Upper lobe of left lung (tissue), 6 donors: ENCODE data around the gene NIM1K. TPM values are rescaled to one million over a fixed set of nuclear protein-coding genes. Genes with fewer than 3 reads are reported as not detected.
A peak's percentile ranks its signal among the peaks of the same experiment; 100 is the strongest.

ENCODE experiments used
- ATAC-seq, 2 donors: fragments of 200-7000 bp; cut with Tn5 transposase; one replicate each; pipeline ENCODE4 v1.9.1; 2022; ENCODE audit warnings: mild to moderate bottlenecking in 2 of 2, moderate library complexity in 2 of 2; ENCODE audit not compliant: low FRiP score in 2 of 2
- DNase-seq, 2 donors: peaks; one replicate each; pipeline ENCODE4 v3.0.0-alpha.2; 2019 to 2020
- H3K27ac ChIP-seq, 4 donors: fragments of 200-600 bp; sonication (generic); one replicate each; pipeline ENCODE4 v1.5.1; 2016 to 2019
- H3K27me3 ChIP-seq, 4 donors: fragments of 200-600 bp; sonication (generic); one replicate each; pipeline ENCODE4 v1.5.1; 2017 to 2019
- H3K36me3 ChIP-seq, 4 donors: fragments of 200-600 bp; sonication (generic); one replicate each; pipeline ENCODE4 v1.5.1; 2016 to 2019
- H3K4me1 ChIP-seq, 4 donors: fragments of 200-600 bp; sonication (generic); one replicate each; pipeline ENCODE4 v1.5.1; 2018 to 2019
- H3K4me3 ChIP-seq, 4 donors: fragments of 200-600 bp; sonication (generic); one replicate each; pipeline ENCODE4 v1.5.1; 2017 to 2019; ENCODE audit warnings: mild to moderate bottlenecking in 2 of 4, moderate library complexity in 1 of 4
- H3K9me3 ChIP-seq, 4 donors: fragments of 200-600 bp; sonication (generic); one replicate each; pipeline ENCODE4 v1.5.1; 2018 to 2019
- CTCF ChIP-seq, 6 experiments: fragments of 450-650 bp in 4 of 6; fragments of 200-600 bp in 2 of 6; sonication (generic) in 2 of 6; IDR thresholded peaks; one replicate each; pipeline ENCODE4 v1.5.1; 2016 to 2019; ENCODE audit warnings: antibody characterized with exemption in 6 of 6
- EP300 ChIP-seq, 4 donors: sonication (generic); formaldehyde crosslinking; IDR thresholded peaks; one replicate each; pipeline ENCODE4 v1.5.1; 2017; ENCODE audit warnings: antibody characterized with exemption in 4 of 4, control low read depth in 2 of 4
- POLR2A ChIP-seq, 4 donors: fragments of 450-650 bp; IDR thresholded peaks; one replicate each; pipeline ENCODE4 v1.5.1; 2016 to 2017; ENCODE audit warnings: antibody characterized with exemption in 4 of 4, mild to moderate bottlenecking in 2 of 4
- POLR2AphosphoS5 ChIP-seq, 2 donors: sonication (generic); formaldehyde crosslinking; IDR thresholded peaks; one replicate each; pipeline ENCODE4 v1.5.1; 2017; ENCODE audit warnings: antibody characterized with exemption in 2 of 2
- WGBS, 2 donors: methylation state at CpG; one replicate each; pipeline ENCODE4 v1.1.5; 2017 to 2018; 5-methylcytosine and 5-hydroxymethylcytosine counted together
- total RNA-seq, 6 donors: library from RNA; depleted of rRNA in 4 of 6; stranded (reverse); fragments of >200 nt in 4 of 6; gene quantifications; one replicate each; pipeline versions ENCODE4 v1.1.0 to v1.2.1, GENCODE V29; 2016 to 2021
- donor health status: DM: no; HTN: no; CAD: no; lungs with moderate emphysema.
- donor health status: DM: no; HTN: yes; CAD: no; lungs with severe emphysema.

NIM1K gene
- total RNA-seq, 6 donors from 2014 or later = 1.8 to 29.3 (median 4.6) TPM

GRCh38 chr5:43202380-43202779 is 10.4 kb downstream of the NIM1K start:
- H3K27ac ChIP-seq = no peak overlapping the region
- H3K27me3 ChIP-seq = no peaks in the 10 kb centered on the region
- H3K4me1 ChIP-seq = no peaks in the 10 kb centered on the region
- H3K9me3 ChIP-seq = no peaks in the 10 kb centered on the region
- no peak for TF ChIP-seq POLR2A (IDR thresholded peaks at IDR 0.05)
- no peak for TF ChIP-seq POLR2AphosphoS5 (IDR thresholded peaks at IDR 0.05)
- TF ChIP-seq CTCF (IDR thresholded peaks at IDR 0.05) = no peak
- no peak for TF ChIP-seq EP300 (IDR thresholded peaks at IDR 0.05)
- ATAC-seq (no peak), DNase-seq (no peak)
- no peaks in the 10 kb centered on the region for H3K36me3 ChIP-seq
- WGBS, 2 donors = 47 to 62% methylated on average over 5 of the region's 5 CpGs
- no peak overlapping the region for H3K4me3 ChIP-seq

GRCh38 chr5:43203373-43203772 is 11.3 kb downstream of the NIM1K start:
- DNase-seq (no peak), ATAC-seq (no peak)
- 74 to 82% methylated on average over 5 of the region's 5 CpGs for WGBS, 2 donors
- TF ChIP-seq CTCF (IDR thresholded peaks at IDR 0.05) (no peak), POLR2A (IDR thresholded peaks at IDR 0.05) (no peak), POLR2AphosphoS5 (IDR thresholded peaks at IDR 0.05) (no peak), EP300 (IDR thresholded peaks at IDR 0.05) (no peak)
- no peak overlapping the region for H3K4me3 ChIP-seq
- H3K27me3 ChIP-seq = no peaks in the 10 kb centered on the region
- H3K27ac ChIP-seq = no peak overlapping the region
- H3K36me3 ChIP-seq = no peaks in the 10 kb centered on the region
- H3K9me3 ChIP-seq = no peaks in the 10 kb centered on the region
- no peaks in the 10 kb centered on the region for H3K4me1 ChIP-seq

- ATAC-seq (no peak), DNase-seq (no peak)
- Histone ChIP-seq H3K36me3 (no peaks in the 10 kb centered on the region), H3K4me1 (no peaks in the 10 kb centered on the region), H3K9me3 (no peaks in the 10 kb centered on the region), H3K4me3 (no peak overlapping the region), H3K27ac (no peak overlapping the region), H3K27me3 (no peaks in the 10 kb centered on the region)
- WGBS, 2 donors = 69 to 84% methylated on average over 2 of the region's 2 CpGs
- TF ChIP-seq CTCF (IDR thresholded peaks at IDR 0.05) = no peak
- TF ChIP-seq POLR2A (IDR thresholded peaks at IDR 0.05) = no peak
- no peak for TF ChIP-seq POLR2AphosphoS5 (IDR thresholded peaks at IDR 0.05)
- no peak for TF ChIP-seq EP300 (IDR thresholded peaks at IDR 0.05)
Observed at GRCh38 chr5:43204958-43205357, 12.9 kb downstream of the NIM1K start.

GRCh38 chr5:43207601-43208000 is 15.6 kb downstream of the NIM1K start:
- Histone ChIP-seq H3K36me3 (no peaks in the 10 kb centered on the region), H3K4me3 (no peak overlapping the region), H3K27ac (no peak overlapping the region), H3K9me3 (no peaks in the 10 kb centered on the region), H3K4me1 (no peaks in the 10 kb centered on the region), H3K27me3 (no peaks in the 10 kb centered on the region)
- TF ChIP-seq POLR2A (IDR thresholded peaks at IDR 0.05) = no peak
- TF ChIP-seq POLR2AphosphoS5 (IDR thresholded peaks at IDR 0.05) = no peak
- TF ChIP-seq CTCF (IDR thresholded peaks at IDR 0.05) = no peak
- TF ChIP-seq EP300 (IDR thresholded peaks at IDR 0.05) = no peak
- 80 to 83% methylated on average over 4 of the region's 4 CpGs for WGBS, 2 donors
- ATAC-seq = no peak
- no peak for DNase-seq

- Histone ChIP-seq H3K27ac (peak overlapping the region in 3 of 4 donors; percentile 42 to 62 (median 57)), H3K9me3 (no peaks in the 10 kb centered on the region), H3K4me1 (no peaks in the 10 kb centered on the region), H3K27me3 (no peaks in the 10 kb centered on the region), H3K4me3 (no peak overlapping the region), H3K36me3 (no peaks in the 10 kb centered on the region)
- TF ChIP-seq EP300 (IDR thresholded peaks at IDR 0.05) (no peak), POLR2AphosphoS5 (IDR thresholded peaks at IDR 0.05) (no peak), POLR2A (IDR thresholded peaks at IDR 0.05) (no peak), CTCF (IDR thresholded peaks at IDR 0.05) (no peak)
- ATAC-seq (peak in 1 of 2 donors; percentile 43), DNase-seq (peak in 1 of 2 donors; percentile 27)
- 0 to 14% methylated on average over 1 of the region's 1 CpG for WGBS, 2 donors
Observed at GRCh38 chr5:43208658-43209057, 16.6 kb downstream of the NIM1K start.
